ENCODE data around the gene JHY.

DNA sequence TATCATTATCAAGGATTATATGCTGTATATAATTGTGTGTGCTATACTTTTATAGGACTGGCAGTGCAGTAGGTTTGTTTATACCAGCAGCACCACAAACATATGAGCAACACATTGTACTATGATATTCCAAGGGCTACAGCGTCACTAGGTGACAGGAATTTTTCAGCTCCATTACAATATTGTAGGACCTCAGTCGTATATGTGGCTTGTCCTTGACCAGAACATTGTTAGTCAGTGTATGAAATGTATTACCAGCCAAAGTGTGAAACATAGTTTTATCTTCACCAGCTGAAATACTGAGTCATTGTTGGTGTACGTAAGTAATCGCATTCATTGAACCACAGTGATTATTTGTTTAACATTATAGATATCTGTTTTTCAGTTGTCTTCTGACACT, 20.4 kb downstream of the JHY start:
- TF ChIP-seq, protein P1, sequence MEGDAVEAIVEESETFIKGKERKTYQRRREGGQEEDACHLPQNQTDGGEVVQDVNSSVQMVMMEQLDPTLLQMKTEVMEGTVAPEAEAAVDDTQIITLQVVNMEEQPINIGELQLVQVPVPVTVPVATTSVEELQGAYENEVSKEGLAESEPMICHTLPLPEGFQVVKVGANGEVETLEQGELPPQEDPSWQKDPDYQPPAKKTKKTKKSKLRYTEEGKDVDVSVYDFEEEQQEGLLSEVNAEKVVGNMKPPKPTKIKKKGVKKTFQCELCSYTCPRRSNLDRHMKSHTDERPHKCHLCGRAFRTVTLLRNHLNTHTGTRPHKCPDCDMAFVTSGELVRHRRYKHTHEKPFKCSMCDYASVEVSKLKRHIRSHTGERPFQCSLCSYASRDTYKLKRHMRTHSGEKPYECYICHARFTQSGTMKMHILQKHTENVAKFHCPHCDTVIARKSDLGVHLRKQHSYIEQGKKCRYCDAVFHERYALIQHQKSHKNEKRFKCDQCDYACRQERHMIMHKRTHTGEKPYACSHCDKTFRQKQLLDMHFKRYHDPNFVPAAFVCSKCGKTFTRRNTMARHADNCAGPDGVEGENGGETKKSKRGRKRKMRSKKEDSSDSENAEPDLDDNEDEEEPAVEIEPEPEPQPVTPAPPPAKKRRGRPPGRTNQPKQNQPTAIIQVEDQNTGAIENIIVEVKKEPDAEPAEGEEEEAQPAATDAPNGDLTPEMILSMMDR (IDR thresholded peaks at IDR 0.05): no peak
- TF ChIP-seq POLR2AphosphoS5 (IDR thresholded peaks at IDR 0.05; ENCODE audit: low read depth, low read length): no peak

Measured in SK-N-SH (cell line).